ENCODE results near the gene NGFR.

- TF ChIP-seq CTCF (IDR thresholded peaks at IDR 0.05; ENCODE audit: low read depth, low read length, poor library complexity, severe bottlenecking) (no peak), EZH2phosphoT487 (IDR thresholded peaks at IDR 0.05; ENCODE audit: borderline replicate concordance, low read length) (no peak)
Measured at GRCh38 chr17:49528966-49529365, 33.9 kb downstream of the NGFR start.
